ENCODE measurements around the gene GBP2. TPM values are rescaled to one million over a fixed set of nuclear protein-coding genes. Genes with fewer than 3 reads are reported as not detected.

GBP2 gene
- total RNA-seq, 2 experiments from 2014 or later, result not detected

DNA sequence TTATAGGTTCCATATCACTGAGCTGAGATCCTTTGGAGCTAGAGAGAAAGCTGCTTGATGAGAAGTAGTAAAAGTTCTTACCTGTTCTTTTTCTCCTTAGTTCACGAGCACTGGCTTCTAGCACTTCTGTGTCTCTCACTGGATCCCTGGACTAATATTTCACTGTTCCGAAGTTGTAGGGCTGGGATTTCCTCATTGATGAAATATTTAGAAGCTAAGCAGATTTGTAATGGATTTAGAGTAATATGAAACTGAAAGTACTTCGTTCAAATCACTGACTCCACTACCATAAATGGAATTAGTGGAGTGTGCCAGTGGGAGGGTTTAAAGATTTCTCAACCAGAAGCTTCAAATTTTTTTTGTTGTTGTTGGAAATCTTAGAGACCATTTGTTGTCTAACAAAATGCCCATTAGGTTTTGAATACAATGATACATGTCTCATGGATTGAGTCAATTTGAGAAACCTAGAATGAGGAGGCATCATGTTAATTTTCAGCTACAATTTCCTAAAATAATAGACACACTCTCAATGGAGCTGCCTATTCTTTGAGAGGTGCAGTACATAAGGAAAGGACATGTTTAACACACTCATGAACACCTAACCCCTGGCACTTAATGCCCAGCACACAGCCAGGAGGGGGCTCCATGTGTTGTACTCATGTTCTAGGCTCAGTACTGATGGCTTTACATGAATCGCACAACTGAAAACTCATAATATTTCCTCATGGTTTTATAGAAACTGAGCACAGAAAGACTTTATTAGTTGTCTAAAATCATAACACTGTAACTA, 60.6 kb downstream of the GBP2 start, which contains the start of gene GBP1:
TSS of gene GBP1 (minus strand) at position 130 of the 790 bp plus-strand sequence. CDS start 1,974 bp downstream, outside the sequence.
- Histone ChIP-seq H3K4me1 (ENCODE audit: insufficient read depth, low read length, poor library complexity, severe bottlenecking) (no peaks in the 10 kb centered on the region), H4K20me1 (ENCODE audit: insufficient read depth, low read length) (no peaks in the 10 kb centered on the region), H2AFZ (ENCODE audit: low read length) (no peak within 1 kb of the TSS), H3K4me3 (ENCODE audit: low read depth, low read length, poor library complexity, severe bottlenecking) (no peak within 1 kb of the TSS), H3K4me2 (ENCODE audit: low read length) (no peak within 1 kb of the TSS), H3K9me3 (ENCODE audit: low read length) (no peaks in the 10 kb centered on the region), H3K79me2 (ENCODE audit: insufficient read depth, low read depth, low read length) (no peaks in the 10 kb centered on the region), H3K36me3 (ENCODE audit: insufficient read depth, low read length) (no peaks in the 10 kb centered on the region), H3K9me2 (ENCODE audit: insufficient read depth, low read length) (no peaks in the 10 kb centered on the region), H3K27ac (ENCODE audit: low read depth, low read length, poor library complexity, severe bottlenecking) (no peak within 1 kb of the TSS)
- BruUV-seq (replicated peaks), result no TSS peak
- no peak for DNase-seq (ENCODE audit: low spot score)
- CTCF ChIA-PET (ENCODE audit: unreplicated experiment), result no interaction called here
- TF ChIP-seq EZH2phosphoT487 (IDR thresholded peaks at IDR 0.05; ENCODE audit: borderline replicate concordance, low read depth, low read length), result no peak
- TF ChIP-seq CTCF (conservative IDR thresholded peaks at IDR 0.05; ENCODE audit: low read length), result no peak
- intact Hi-C loops (cut with micrococcal nuclease; ENCODE audit: unreplicated experiment), result no loop called here
- POLR2A ChIA-PET, result interaction anchor here (0.7 to 1.3 kb wide), 2 partner anchors 10 to 13 kb away, joined by 3 read pairs; no protein-coding TSS in a partner anchor

- POLR2A ChIA-PET, result interaction anchor here (1.3 kb wide), 1 partner anchor 13 kb away, joined by 3 read pairs; no protein-coding TSS in a partner anchor
- H3K36me3 ChIP-seq (ENCODE audit: insufficient read depth, low read length), result no peaks in the 10 kb centered on the region
- DNase-seq (ENCODE audit: low spot score), result no peak
- H3K9me2 ChIP-seq (ENCODE audit: insufficient read depth, low read length), result no peaks in the 10 kb centered on the region
- H3K4me3 ChIP-seq (ENCODE audit: low read depth, low read length, poor library complexity, severe bottlenecking), result no peak overlapping the region
- no peaks in the 10 kb centered on the region for H3K4me1 ChIP-seq (ENCODE audit: insufficient read depth, low read length, poor library complexity, severe bottlenecking)
- no TSS peak for BruUV-seq (replicated peaks)
- no peaks in the 10 kb centered on the region for H3K9me3 ChIP-seq (ENCODE audit: low read length)
- H2AFZ ChIP-seq (ENCODE audit: low read length), result no peak overlapping the region
- H3K79me2 ChIP-seq (ENCODE audit: insufficient read depth, low read depth, low read length), result no peaks in the 10 kb centered on the region
- CTCF ChIA-PET (ENCODE audit: unreplicated experiment), result no interaction called here
- no peaks in the 10 kb centered on the region for H4K20me1 ChIP-seq (ENCODE audit: insufficient read depth, low read length)
- no peak overlapping the region for H3K27ac ChIP-seq (ENCODE audit: low read depth, low read length, poor library complexity, severe bottlenecking)
- intact Hi-C loops (cut with micrococcal nuclease; ENCODE audit: unreplicated experiment), result no loop called here
- H3K4me2 ChIP-seq (ENCODE audit: low read length), result no peak overlapping the region
- no peak for TF ChIP-seq CTCF (conservative IDR thresholded peaks at IDR 0.05; ENCODE audit: low read length)
- no peak for TF ChIP-seq EZH2phosphoT487 (IDR thresholded peaks at IDR 0.05; ENCODE audit: borderline replicate concordance, low read depth, low read length)
Observed at GRCh38 chr1:89064632-89065031, 61.3 kb downstream of the GBP2 start.

- Histone ChIP-seq H4K20me1 (ENCODE audit: insufficient read depth, low read length) (no peaks in the 10 kb centered on the region), H3K9me2 (ENCODE audit: insufficient read depth, low read length) (no peaks in the 10 kb centered on the region), H3K79me2 (ENCODE audit: insufficient read depth, low read depth, low read length) (no peaks in the 10 kb centered on the region), H3K36me3 (ENCODE audit: insufficient read depth, low read length) (no peaks in the 10 kb centered on the region), H3K4me1 (ENCODE audit: insufficient read depth, low read length, poor library complexity, severe bottlenecking) (no peaks in the 10 kb centered on the region), H3K27ac (ENCODE audit: low read depth, low read length, poor library complexity, severe bottlenecking) (no peak overlapping the region), H2AFZ (ENCODE audit: low read length) (no peak overlapping the region), H3K4me2 (ENCODE audit: low read length) (no peak overlapping the region), H3K9me3 (ENCODE audit: low read length) (no peaks in the 10 kb centered on the region), H3K4me3 (ENCODE audit: low read depth, low read length, poor library complexity, severe bottlenecking) (no peak overlapping the region)
- TF ChIP-seq EZH2phosphoT487 (IDR thresholded peaks at IDR 0.05; ENCODE audit: borderline replicate concordance, low read depth, low read length) (no peak), CTCF (conservative IDR thresholded peaks at IDR 0.05; ENCODE audit: low read length) (no peak)
- ChIA-PET CTCF (ENCODE audit: unreplicated experiment) (no interaction called here), POLR2A (interaction anchor here (0.8 to 0.9 kb wide), 2 partner anchors 11 to 15 kb away, joined by 3 read pairs; no protein-coding TSS in a partner anchor)
- BruUV-seq (replicated peaks), result no TSS peak
- intact Hi-C loops (cut with micrococcal nuclease; ENCODE audit: unreplicated experiment), result no loop called here
- DNase-seq (ENCODE audit: low spot score), result no peak
Observed at GRCh38 chr1:89063094-89063493, 62.8 kb downstream of the GBP2 start.
